Measurements from ENCODE around the gene TXNDC15.

TXNDC15 gene

DNA sequence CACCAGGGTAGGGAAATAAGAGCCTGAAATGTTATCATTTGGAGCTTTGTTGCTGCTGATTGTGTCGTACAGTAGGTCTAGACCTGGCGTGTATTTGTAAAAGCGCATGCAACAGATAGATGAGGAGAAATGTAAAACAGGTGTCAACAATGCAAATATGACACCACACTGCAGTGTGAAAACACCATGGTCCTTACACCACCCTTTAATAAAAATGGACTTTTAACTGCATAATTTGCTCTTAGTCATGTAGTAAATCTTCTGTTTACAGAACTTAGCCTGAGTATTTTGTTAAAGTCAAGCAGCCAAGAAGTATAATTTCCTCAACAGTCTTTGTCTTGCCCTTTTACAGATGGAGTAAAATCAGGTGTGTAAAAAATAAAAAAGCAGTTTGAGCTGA lies 44.7 kb downstream of the TXNDC15 start:
- no peak for ATAC-seq (ENCODE audit: low read depth)
- H3K36me3 ChIP-seq (ENCODE audit: low read depth), result peaks cover 10% of the 10 kb centered on the region

DNA sequence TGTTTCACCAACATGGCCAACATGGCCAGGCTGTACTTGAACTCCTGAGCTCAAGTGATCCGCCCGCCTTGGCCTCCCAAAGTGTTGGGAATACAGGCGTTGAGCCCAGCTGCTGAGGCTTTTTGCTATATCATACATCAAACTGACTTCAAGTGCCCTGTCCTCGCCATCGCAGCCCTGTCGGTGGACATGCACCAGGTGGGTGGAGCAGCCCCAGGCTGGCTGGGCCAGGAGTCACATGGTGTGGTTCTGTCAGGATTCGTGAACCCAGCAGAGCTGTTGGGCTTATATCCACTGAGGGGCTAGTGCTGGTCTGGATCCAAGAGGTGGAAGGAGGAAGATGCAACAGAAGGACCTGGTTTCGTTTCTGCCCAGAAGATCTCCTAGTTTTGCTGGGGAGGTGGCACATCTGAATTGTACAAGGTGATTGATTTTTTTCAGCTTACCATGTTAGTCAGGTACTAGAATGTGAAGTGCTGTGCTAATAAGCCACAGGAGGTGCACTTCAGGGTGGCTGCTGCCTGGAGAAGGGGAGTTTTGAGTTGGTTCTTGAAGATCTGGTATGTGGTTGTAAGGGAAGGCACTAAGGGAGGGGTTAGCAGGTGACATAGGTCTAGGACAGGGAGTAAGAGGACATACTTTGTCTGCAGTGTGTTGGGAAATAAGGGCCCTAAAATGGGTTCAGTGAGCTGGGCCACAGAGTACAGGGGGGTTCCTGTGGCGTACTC lies 46.8 kb downstream of the TXNDC15 start:
- TF ChIP-seq, protein P1, sequence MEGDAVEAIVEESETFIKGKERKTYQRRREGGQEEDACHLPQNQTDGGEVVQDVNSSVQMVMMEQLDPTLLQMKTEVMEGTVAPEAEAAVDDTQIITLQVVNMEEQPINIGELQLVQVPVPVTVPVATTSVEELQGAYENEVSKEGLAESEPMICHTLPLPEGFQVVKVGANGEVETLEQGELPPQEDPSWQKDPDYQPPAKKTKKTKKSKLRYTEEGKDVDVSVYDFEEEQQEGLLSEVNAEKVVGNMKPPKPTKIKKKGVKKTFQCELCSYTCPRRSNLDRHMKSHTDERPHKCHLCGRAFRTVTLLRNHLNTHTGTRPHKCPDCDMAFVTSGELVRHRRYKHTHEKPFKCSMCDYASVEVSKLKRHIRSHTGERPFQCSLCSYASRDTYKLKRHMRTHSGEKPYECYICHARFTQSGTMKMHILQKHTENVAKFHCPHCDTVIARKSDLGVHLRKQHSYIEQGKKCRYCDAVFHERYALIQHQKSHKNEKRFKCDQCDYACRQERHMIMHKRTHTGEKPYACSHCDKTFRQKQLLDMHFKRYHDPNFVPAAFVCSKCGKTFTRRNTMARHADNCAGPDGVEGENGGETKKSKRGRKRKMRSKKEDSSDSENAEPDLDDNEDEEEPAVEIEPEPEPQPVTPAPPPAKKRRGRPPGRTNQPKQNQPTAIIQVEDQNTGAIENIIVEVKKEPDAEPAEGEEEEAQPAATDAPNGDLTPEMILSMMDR (IDR thresholded peaks at IDR 0.05; ENCODE audit: poor library complexity, severe bottlenecking), result no peak
- no peak for ATAC-seq (ENCODE audit: low read depth)
- no peaks in the 10 kb centered on the region for H3K9me3 ChIP-seq (ENCODE audit: severe bottlenecking)

More for the DNA sequence above, 44.7 kb downstream of the TXNDC15 start:
- H3K4me3 ChIP-seq (ENCODE audit: severe bottlenecking), result no peak overlapping the region
- no peak for DNase-seq (ENCODE audit: low spot score)
- H3K27ac ChIP-seq (ENCODE audit: poor library complexity, severe bottlenecking), result no peak overlapping the region
- no peaks in the 10 kb centered on the region for H3K9me3 ChIP-seq (ENCODE audit: severe bottlenecking)
- TF ChIP-seq, protein P1 (IDR thresholded peaks at IDR 0.05; ENCODE audit: poor library complexity, severe bottlenecking), result no peak
- no peaks in the 10 kb centered on the region for H3K27me3 ChIP-seq (ENCODE audit: insufficient read depth, poor library complexity, severe bottlenecking)
- H3K4me1 ChIP-seq (ENCODE audit: insufficient read depth, poor library complexity, severe bottlenecking), result no peaks in the 10 kb centered on the region

DNA sequence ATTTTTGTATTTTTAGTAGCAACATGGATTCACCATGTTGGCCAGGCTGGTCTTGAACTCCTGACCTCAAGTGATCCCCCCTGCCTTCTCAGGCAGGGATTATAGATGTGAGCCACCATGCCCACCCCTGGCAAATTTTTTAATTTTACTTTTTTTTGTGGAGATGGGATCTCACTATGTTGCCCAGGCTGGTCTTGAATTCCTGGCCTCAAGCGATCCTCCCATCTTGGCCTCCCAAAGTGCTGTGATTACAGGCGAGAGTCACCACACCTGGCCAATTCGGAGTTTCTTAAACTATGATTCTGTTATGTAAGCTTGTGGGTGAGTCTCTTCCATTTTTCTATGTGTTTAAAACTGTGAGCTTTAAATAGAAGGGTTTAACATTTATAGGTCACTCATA lies 58.3 kb downstream of the TXNDC15 start:
- ATAC-seq (ENCODE audit: low read depth) (no peak), DNase-seq (ENCODE audit: low spot score) (no peak)
- TF ChIP-seq, protein P1 (IDR thresholded peaks at IDR 0.05; ENCODE audit: poor library complexity, severe bottlenecking), result no peak

More for the DNA sequence above, 46.8 kb downstream of the TXNDC15 start:
- no peak for DNase-seq (ENCODE audit: low spot score)
- H3K27me3 ChIP-seq (ENCODE audit: insufficient read depth, poor library complexity, severe bottlenecking), result no peaks in the 10 kb centered on the region
- no peaks in the 10 kb centered on the region for H3K4me1 ChIP-seq (ENCODE audit: insufficient read depth, poor library complexity, severe bottlenecking)
- no peak overlapping the region for H3K4me3 ChIP-seq (ENCODE audit: severe bottlenecking)
- no peaks in the 10 kb centered on the region; the same call in none of the 2 replicates for H3K36me3 ChIP-seq (ENCODE audit: low read depth)
- no peak overlapping the region for H3K27ac ChIP-seq (ENCODE audit: poor library complexity, severe bottlenecking)

DNA sequence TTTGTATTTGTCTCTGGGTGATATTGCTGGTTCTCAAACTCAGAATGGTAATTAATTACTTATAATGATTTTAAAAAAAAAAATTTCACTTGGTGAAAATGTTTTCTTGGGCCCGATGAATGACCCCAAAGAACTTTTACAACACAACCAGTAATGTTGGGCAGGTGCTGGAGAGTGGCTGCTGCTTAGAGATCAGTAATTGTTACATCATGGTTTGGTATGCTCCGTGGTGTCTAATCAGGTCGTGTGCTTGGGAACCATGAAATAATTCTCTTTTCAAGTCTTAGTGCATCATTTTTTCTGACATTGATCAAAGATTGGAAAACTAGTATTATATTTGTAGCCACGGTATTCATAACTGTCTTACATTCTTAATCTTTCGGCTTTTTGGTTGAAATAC lies 60.0 kb downstream of the TXNDC15 start:
- Histone ChIP-seq H3K27me3 (ENCODE audit: insufficient read depth, poor library complexity, severe bottlenecking) (no peaks in the 10 kb centered on the region), H3K27ac (ENCODE audit: poor library complexity, severe bottlenecking) (no peak overlapping the region), H3K36me3 (ENCODE audit: low read depth) (peaks cover 19% of the 10 kb centered on the region), H3K4me3 (ENCODE audit: severe bottlenecking) (no peak overlapping the region), H3K9me3 (ENCODE audit: severe bottlenecking) (no peaks in the 10 kb centered on the region), H3K4me1 (ENCODE audit: insufficient read depth, poor library complexity, severe bottlenecking) (no peaks in the 10 kb centered on the region)
- TF ChIP-seq, protein P1 (IDR thresholded peaks at IDR 0.05; ENCODE audit: poor library complexity, severe bottlenecking), result no peak
- no peak for ATAC-seq (ENCODE audit: low read depth)
- no peak for DNase-seq (ENCODE audit: low spot score)

More for the DNA sequence above, 58.3 kb downstream of the TXNDC15 start:
- Histone ChIP-seq H3K27me3 (ENCODE audit: insufficient read depth, poor library complexity, severe bottlenecking) (no peaks in the 10 kb centered on the region), H3K4me3 (ENCODE audit: severe bottlenecking) (no peak overlapping the region), H3K4me1 (ENCODE audit: insufficient read depth, poor library complexity, severe bottlenecking) (no peaks in the 10 kb centered on the region), H3K36me3 (ENCODE audit: low read depth) (peaks cover 19% of the 10 kb centered on the region), H3K9me3 (ENCODE audit: severe bottlenecking) (no peaks in the 10 kb centered on the region), H3K27ac (ENCODE audit: poor library complexity, severe bottlenecking) (no peak overlapping the region)
